CMK (cell line): ENCODE measurements around the gene ST6GAL1.
"Not testable (repeated sequence)": the region's sequence is repeated elsewhere in the genome, so short reads cannot be mapped to it uniquely, and the experiment has no call there.

Source experiments
- DNase-seq: peaks from one replicate; pipeline ENCODE4 v3.0.0-alpha.2; 2010; ENCODE audit warnings: low read depth

Gene ST6GAL1

DNA sequence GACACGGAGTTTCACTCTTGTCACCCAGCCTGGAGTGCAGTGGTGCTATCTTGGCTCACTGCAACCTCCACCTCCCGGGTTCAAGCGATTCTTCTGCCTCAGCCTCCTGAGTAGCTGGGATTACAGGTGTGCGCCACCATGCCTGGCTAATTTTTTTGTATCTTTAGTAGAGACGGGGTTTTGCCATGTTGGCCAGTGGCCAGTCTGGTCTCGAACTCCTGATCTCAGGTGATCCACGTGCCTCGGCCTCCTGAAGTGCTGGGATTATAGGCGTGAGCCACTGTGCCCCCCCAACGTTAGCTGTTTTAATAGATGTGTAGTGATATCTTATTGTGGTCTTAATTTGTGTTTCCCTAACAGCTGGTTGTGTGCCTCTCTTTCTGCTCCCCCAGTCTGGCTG, 40.8 kb downstream of the ST6GAL1 start:
- not testable (repeated sequence) for DNase-seq

DNA sequence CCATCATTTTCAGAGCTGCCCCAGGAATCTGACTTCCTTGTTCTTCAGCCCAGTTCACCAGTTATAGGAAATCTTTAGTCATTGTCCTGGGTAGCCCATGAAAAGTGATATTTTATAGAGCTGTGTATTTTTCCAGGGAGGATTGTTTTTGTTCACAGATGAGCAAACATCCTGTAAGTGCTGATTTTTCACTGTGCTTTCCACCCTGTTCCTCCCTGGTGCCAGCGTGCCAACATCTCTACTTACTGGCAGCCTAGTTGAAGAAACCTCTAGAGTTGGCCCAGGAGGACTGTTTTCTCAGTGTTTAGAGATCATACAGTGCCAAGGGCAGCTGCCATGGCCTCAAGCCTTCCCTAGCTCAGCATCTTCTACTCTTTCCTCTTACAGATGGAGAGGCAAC, 41.3 kb downstream of the ST6GAL1 start:
- DNase-seq, result no peak

DNA sequence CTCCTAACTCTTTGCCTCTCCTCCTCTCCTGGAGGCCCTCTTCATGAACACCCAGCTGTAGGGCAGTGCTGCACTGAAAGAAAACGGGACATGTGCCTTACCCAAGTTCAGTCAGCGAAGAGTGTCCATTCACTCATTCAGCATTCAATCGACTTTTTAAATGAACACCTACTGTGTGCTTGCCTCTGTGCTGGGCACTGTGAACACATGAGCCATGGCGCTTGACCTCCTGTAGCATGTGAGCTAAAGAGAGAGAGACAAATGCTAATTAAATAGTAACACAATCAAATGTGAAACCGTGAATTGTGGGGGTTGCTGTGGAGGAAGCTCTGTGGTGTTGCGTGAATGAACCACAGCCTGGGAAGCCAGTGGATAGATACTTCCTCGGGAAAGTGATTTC, 43.4 kb downstream of the ST6GAL1 start:
- DNase-seq, result no peak

DNA sequence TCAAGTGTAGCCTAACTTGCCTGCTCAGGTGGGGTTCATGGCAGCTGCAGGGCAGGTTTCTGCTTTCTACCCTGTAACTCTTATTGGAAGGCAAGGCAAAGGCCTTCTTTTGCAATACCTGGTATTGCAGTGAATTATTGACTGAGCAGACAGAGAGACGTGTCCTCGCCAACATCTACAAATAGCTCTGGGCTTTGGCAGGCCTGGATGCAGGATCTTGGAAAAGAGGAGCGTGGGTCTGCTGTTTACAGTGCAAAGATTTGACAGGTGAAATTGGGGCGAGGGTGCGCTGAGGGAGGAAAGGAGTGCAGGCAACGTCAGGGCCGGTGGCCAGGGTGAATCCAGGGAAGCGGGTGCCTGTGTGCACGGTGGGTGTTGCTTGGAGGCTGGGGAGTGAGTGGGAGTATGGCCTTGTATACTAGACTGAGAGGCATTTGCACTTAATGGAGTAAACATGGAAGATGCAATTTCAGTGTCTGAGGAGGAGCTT, 44.5 kb downstream of the ST6GAL1 start:
- DNase-seq, result no peak

DNA sequence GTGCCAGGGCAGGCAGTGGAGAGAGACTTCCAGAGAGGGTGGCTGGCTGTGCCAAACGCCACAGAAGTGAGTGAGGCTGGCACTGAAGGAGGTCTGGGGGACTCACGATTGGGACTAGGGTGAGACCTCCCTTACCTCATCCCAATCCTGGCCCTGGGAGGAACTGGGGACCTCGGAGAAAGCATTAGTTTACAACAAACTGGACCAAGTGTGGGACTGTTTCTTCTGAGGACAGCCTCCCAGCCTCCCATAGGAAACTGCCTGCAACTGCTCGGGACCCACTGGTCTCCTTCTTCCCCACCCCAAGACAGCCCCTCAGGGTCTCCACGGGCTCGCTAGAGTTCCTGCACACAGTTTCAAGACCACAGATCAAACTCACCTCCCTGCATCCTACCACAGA, 45.4 kb downstream of the ST6GAL1 start:
- no peak for DNase-seq

DNA sequence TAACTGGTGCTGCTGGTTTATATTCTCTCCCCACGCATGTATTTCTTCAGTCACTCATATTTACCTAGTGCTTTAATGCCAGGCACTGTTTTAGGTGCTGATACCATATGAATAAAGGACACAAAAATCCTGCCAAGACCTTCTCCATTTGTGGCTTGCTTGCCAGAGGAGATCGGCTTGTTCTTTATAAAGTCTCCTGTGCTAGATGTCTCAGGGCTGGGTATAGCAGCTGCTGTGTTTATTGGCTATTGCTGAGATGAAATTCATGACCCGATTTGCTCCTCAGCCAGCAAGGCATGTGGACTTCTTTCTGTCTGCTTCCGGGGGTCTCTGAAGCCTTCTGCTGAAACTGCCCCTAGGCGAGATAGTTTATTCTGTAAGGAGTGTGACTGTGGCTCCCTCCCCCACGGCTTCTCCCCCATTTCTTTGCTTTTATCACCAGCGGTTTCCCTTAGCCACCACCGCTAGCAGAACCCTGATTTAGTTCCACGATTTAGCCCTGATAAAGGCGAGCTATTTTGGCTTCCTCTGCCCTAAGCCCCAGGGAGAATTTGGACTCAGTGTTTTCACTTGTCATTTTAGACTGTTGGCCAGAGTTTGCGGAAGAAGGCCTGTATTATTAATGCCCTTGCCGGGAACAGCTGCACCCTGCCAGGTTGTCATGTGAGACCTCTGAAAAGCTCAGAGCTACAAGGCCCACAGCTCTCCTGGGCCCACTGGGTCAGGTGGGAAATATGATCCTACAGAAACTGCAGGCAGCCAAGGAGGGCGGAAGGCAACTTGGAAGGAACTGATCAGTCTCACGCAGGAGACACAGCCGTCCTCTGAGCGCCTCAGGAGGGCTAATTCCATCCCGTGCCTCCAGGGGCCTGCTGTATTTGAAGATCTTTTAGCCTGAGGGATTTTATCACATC, 46.8 kb downstream of the ST6GAL1 start:
- no peak for DNase-seq

DNA sequence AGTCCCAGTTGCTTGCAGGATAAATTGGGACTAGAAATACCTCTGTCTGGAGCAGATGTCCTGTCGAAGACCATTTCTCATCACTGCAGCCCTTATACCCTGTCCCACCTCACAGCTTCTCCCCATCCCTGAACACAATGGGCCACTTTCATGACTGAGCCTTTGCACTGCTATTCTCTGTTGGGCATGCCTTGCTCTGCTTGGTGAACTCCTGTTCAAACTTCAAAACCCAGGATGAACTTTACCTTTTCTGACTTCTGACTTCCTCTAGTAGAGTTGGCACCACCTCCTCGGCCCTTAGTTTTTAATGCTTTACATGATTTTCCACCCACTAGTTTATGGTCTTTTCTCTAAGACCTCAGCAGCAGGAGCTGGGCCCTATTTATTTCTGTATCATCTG, 48.4 kb downstream of the ST6GAL1 start:
- no peak for DNase-seq

DNA sequence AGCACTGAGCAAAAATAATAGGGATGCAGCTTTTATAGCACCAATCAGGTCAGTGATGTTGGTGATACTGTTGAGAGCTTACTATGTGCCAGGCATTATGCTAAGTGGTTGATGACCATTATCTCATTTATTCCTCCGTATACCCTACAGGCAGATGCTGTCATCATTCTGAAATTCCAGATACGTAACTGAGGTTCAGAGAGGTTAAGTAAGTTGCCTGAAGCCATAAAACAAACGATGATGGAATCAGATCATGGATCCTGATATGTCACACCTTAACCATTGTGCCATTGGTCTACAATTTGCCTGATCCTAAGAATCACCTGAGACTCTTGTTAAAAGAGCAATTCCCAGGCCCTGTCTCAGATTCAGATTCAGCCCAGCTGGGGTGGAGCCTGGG, 49.5 kb downstream of the ST6GAL1 start:
- DNase-seq, result no peak

DNA sequence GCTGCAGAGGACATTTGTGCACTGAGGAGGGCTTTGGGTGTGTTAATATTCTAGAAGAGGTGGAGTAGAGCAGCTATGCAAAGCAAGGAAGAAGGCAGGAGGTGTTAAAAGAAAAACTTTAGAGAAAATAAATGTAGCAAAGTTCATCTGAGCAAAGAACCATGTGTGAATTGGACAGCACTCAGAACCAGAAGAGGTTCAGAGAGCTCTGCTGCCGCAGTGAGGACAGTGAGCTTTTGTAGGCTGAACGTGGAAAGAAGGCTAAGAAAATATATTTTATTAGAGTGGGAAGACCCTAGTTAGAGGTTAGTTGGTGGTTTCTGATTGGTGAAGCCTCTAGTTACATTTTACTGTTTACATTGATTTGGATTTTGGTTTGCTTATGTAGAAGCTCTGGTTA, 50.7 kb downstream of the ST6GAL1 start:
- no peak for DNase-seq

DNA sequence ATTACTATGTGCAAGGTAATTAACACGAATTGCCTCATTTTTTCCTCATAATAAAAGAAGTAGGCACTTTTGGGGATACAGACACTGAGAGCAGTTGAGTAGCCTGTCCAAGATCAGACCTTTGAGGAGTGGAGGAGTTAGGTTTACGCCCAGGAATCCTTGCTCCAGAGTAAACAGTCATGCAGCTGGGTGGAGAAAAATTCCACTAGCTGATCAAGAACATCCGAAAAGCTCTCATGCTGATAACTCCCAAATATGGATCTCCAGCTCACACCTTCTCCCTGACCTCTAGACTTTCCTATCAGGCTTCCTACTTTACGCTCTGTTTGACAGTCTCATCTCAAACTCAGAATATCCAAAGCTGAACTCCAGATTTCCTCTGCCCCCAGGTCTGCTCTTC, 53.3 kb downstream of the ST6GAL1 start:
- no peak for DNase-seq

DNA sequence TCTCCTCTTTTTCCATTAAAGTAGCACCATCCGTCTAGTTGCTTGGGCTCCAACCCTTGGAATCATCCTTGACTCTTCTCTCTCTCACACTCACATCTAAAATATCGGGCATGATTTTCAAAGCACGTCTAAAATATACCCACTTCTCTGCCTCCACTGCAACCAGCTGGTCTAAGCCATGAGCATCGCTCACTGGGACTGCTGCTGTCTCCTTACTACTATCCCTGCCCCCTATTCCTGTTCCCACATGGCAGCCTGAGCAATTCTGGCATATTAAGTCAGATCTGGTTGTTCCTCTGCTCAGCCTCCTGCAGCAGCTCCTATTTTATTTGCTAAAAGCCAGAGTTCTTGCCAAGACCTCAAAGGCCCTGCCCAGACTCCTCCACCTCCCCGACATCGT, 53.7 kb downstream of the ST6GAL1 start:
- no peak for DNase-seq

DNA sequence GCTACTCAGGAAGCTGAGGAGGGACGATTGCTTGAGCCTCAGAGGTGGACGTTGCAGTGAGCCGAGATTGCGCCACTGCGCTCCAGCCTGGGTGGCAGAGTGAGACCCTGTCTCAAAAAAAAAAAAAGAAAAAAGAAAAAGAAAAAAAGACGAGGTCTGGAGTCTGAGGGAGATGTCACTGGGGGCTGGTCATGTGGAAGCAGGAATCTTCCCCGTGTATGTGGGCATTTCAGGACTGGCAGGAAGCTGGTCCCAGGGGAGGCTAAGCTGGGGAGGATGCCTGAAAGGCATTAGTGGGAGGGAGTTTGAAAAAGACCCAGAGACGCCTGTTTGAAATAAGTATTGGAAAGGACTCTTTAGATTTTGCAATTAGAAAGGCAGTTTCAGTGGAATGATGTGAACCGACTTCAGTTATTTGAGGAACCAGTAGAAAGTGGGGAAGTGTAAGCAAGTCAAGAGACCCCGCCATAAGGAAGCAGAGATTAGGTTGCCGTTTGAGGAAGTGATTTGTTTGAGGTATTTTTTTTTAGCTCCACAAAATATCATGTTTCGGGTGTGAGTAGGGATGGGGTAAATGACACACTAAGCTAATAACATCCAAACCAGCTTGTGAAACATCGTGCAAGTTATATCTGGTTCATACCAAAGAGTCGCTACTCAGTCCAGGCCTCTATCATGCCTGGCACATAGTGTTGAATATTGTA, 55.5 kb downstream of the ST6GAL1 start:
- no peak for DNase-seq

DNA sequence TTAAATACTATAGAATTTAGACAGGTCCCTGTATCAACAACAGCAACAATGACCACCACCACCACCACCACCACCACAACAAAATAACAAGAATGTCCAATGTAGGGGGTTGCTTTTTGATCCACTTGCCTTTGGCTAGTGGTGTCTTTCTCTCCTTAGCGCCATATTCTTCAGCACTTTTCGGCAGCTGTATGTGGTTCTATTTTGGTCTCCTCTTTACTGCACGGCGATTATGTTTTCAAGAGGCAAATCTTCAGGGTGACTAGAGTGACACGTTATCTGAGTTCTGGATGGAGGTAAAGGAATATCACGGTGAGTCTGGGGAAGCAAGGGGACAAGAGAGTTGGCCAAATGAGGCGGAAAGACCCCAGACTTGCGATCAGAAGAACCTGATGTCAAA, 56.1 kb downstream of the ST6GAL1 start:
- DNase-seq, result no peak

DNA sequence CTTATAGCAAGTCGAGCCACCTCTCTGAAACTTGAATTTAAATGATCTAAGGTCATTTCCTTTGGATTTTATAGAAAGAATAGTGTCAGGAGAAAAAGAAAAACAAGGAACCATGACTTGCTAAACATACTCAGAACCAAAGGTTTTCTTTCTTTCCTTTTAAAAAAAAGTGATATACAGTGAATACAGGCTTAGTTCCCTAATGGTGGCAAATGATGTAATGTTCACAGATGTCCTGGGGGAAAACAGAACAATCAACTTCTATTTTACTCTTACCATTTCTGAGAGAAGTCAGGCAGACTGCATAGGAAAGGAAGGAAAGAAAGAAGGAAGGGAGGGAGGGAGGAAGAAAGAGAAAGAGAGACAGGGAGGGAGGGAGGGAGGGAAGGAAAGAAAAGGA, 56.5 kb downstream of the ST6GAL1 start:
- DNase-seq, result no peak

DNA sequence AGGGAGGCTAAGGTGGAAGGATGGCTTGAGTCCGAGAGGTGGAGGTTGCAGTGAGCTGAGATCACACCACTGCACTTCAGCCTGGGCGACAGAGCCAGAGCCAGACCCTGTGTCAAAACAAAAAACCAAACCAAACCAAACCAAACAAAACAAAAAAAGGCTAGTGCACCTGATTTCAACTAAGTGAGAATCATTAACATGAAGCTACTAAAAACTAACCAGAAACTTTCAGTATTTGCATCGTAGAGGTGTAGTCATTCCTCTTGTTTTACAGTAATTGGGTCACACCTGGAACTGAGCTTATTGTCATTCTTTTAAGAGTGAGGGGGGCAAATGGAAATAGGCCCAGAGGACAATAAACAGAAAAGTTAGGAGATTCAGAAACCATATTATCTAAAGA, 58.5 kb downstream of the ST6GAL1 start:
- DNase-seq, result no peak

DNA sequence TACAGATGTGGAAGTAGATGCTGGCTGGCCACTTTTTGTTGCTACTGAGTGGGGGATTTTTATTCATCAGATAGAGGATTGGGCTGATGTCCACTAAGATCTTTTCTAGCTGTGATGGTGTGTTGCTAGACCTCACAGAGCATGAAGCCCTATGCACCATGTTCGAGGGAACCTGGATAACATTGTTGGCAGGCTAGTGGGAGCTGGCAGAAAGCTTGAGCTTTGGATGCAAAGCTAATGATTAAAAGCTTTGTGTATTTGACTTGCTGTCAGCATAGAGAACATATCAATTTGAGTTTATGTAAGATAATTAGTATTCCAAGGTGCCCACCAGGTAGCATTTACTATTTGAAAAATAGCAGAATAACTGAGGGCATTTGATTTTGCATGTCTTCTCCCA, 59.1 kb downstream of the ST6GAL1 start:
- DNase-seq, result no peak

DNA sequence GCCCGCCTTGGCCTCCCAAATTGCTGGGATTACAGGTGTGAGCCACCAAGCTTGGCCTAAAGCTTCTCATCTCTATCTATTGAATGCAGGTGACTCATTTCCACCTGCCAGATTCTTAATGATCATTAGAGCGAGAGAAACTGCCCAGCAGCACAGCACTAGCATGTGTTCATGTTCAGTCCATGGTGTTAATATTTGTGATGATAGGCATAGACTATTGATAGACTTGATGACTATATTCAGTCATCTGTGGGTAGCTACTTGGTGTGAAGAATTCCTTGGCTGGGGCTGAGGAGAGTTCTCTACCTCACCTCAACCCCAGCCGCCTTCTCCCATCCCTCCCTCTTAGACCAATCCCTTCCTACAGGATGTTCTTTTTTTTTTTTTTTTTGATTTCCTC, 60.0 kb downstream of the ST6GAL1 start:
- DNase-seq, result no peak

DNA sequence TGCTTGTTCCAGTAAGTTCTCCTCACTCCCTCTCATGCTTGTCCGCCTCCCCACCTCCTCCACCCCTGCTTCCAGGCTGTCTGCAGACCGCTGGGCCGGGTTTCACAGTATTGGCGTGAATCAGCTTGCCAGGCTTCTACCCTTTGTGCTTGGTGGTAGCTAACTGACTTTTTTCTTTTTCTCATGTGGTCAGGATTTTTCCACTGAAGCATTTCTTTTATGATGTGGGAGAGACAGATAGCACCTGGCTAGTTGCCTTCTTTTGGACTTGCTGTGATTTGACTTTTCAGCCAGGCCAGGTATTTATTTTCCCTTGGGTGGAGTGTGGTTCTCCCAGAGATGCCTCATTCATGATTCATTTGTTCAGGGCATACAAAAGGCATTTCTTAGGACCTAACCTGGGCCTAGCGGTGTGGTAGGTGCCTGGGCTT, 60.6 kb downstream of the ST6GAL1 start:
- no peak for DNase-seq

DNA sequence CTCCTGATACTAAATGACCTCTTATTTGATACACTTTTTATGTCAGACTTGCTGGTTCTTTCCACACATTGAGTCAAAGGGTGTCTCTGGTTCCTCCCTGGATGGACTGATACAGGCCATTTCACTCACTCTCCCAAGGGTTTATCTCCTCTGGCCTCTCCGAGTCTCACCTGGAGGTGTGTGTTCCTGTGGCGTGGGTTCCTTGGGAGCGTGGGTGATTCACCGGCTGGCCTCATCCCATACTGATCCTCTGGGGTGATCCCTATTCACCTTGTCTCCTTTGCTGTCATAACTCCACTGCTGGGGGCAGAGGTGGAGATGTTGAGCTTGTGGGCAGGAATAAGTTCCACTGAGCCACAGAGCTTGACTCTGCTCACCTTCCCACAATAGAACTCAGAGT, 61.1 kb downstream of the ST6GAL1 start:
- DNase-seq, result no peak

DNA sequence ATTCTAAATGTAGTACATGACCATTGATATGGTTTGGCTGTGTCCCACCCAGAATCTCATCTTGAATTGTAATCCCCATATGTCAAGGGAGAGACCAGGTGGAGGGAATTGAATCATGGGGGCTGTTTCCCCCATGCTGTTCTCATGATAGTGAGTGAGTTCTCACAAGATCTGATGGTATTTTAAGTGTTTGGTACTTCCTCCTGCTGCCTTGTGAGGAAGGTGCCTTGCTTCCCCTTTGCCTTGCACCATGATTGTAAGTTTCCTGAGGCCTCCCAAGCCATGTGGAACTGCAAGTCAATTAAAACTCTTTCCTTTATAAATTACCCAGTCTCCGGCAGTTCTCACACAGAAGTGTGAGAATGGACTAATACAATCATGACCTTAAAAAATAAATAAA, 61.8 kb downstream of the ST6GAL1 start:
- not testable (repeated sequence) for DNase-seq

DNA sequence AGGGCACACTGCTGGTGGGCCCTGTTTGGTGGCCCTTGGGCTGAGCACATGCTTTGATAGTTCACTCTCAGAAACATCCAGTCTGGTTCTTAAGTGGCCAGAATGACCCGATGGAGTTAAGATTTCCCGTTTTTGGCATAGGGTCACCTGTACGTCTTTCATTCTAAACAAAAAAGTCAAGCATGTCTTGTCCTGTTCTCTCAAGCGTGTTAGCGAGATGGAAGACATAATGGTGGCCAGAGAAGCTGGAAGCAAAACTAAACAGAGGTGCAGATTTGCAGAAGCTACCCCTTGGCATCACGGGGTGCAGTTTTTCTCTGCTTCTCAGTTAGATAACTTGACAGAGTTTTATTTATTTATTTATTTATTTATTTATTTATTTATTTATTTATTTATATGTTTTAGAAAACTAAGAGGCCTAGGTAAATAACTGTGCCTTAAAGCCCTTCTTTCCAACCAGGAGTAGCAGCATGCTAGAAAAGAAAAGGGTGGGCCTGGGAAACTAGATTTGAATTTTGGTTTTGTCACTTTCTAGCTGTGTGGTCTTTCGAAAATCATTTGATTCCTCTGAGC, 63.0 kb downstream of the ST6GAL1 start:
- DNase-seq, result no peak

DNA sequence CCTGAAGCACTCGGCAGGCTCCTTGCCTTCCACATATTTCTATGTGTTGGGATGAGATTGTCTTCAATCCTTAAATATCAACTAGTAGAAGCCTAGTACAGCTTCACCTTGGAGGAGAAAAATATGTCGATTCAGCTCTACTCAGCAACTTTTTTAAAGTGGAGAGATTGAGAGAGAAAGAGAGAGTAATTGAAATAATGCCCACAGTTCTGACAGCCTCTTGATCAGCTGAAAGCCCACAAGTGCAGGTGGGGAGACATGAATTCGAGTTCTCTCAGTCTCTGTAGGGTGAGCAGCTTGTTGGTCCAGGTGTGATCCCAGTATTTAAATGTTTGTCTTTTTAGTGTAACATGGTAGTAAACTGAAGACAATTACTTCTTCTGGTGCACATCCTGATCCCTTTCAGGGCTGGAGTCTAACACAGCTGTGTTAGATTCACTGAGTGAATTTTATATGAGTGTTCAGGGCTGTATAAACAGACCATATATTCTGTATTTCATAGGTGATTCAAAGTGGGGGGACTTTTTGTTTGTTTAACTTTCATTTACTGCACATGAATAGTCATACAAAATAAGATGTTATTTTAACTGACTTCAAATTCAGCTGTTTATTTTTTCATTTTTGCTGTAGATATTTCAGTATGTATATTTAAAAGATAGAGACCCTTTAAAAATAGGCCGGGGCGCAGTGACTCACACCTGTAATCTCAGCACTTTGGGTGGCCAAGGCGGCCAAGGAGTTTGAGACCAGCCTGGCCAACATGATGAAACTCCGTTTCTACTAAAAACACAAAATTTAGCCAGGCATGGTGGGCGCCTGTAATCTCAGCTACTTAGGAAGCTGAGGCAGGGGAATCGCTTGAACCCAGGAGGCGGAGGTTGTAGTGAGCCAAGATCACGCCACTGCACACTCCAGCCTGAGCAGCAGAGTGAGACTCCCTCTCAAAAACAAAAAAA, 64.0 kb downstream of the ST6GAL1 start:
- no peak for DNase-seq
